Upper lobe of right lung (tissue), 1 donor: Measurements from ENCODE around the gene CGB7. TPM values are rescaled to one million over a fixed set of nuclear protein-coding genes. Genes with fewer than 3 reads are reported as not detected.

Experiments
- ATAC-seq: fragments of 200-7000 bp; cut with Tn5 transposase; one replicate; pipeline ENCODE4 v1.9.1; 2020; ENCODE audit warnings: mild to moderate bottlenecking, moderate library complexity
- DNase-seq: peaks from one replicate; pipeline ENCODE4 v3.0.0-alpha.2; 2020
- H3K27ac ChIP-seq: fragments of 200-600 bp; one replicate; pipeline ENCODE4 v1.8.0; 2022
- H3K27me3 ChIP-seq: fragments of 200-600 bp; one replicate; pipeline ENCODE4 v1.8.0; 2022; ENCODE audit warnings: mild to moderate bottlenecking
- H3K36me3 ChIP-seq: fragments of 200-600 bp; one replicate; pipeline ENCODE4 v1.8.0; 2022
- H3K4me1 ChIP-seq: fragments of 200-600 bp; one replicate; pipeline ENCODE4 v1.8.0; 2022
- H3K4me3 ChIP-seq: fragments of 200-600 bp; one replicate; pipeline ENCODE4 v1.8.0; 2022; ENCODE audit warnings: mild to moderate bottlenecking
- H3K9me3 ChIP-seq: fragments of 200-600 bp; one replicate; pipeline ENCODE4 v1.8.0; 2022
- CTCF ChIP-seq: fragments of 200-600 bp; IDR thresholded peaks from one replicate; pipeline ENCODE4 v1.8.0; 2022; ENCODE audit warnings: antibody characterized with exemption
- intact Hi-C: fragments of 100-400 bp; cut with DNase I; formaldehyde crosslinking; loops from one replicate; pipeline ENCODE4 v1.11.0; 2022
- total RNA-seq: library from RNA; stranded (reverse); fragmentation: NEBNext Ultra II Directional; extraction: Animal tissue kit (Norgen Biotek cat#: 25700); gene quantifications from one replicate; pipeline ENCODE4 v1.2.1, GENCODE V29; 2021
- donor health status: DM: no; HTN: yes; CAD: no; lungs with severe emphysema.

Gene CGB7
- total RNA-seq, 1 donor from 2014 or later: 0.43 TPM

GRCh38 chr19:49070416-49070815, 12.9 kb upstream of the CGB7 start:
- no peak for DNase-seq
- no peak for TF ChIP-seq CTCF
- H3K4me1 ChIP-seq: no peaks in the 10 kb centered on the region
- intact Hi-C loops: no loop called here
- peaks cover 73% of the 10 kb centered on the region for H3K27me3 ChIP-seq
- H3K9me3 ChIP-seq: no peaks in the 10 kb centered on the region
- no peaks in the 10 kb centered on the region for H3K36me3 ChIP-seq
- H3K4me3 ChIP-seq: no peak overlapping the region
- H3K27ac ChIP-seq: no peak overlapping the region
- ATAC-seq: no peak

- Histone ChIP-seq H3K36me3 (no peaks in the 10 kb centered on the region), H3K9me3 (no peaks in the 10 kb centered on the region), H3K4me1 (peaks cover 3% of the 10 kb centered on the region), H3K27ac (no peak overlapping the region), H3K4me3 (no peak overlapping the region), H3K27me3 (peaks cover 79% of the 10 kb centered on the region)
- TF ChIP-seq CTCF: no peak
- no peak for ATAC-seq
- intact Hi-C loops: no loop called here
- DNase-seq: no peak
These were observed 11.5 kb upstream of the CGB7 start for GRCh38 chr19:49069026-49069425.

GRCh38 chr19:49067554-49067953, 10.0 kb upstream of the CGB7 start:
- intact Hi-C loops: no loop called here
- peaks cover 3% of the 10 kb centered on the region for H3K4me1 ChIP-seq
- no peaks in the 10 kb centered on the region for H3K36me3 ChIP-seq
- H3K4me3 ChIP-seq: no peak overlapping the region
- ATAC-seq (no peak), DNase-seq (no peak)
- H3K27me3 ChIP-seq: peaks cover 72% of the 10 kb centered on the region
- no peaks in the 10 kb centered on the region for H3K9me3 ChIP-seq
- H3K27ac ChIP-seq: no peak overlapping the region
- no peak for TF ChIP-seq CTCF

GRCh38 chr19:49065905-49066512, 8.5 kb upstream of the CGB7 start:
- ATAC-seq (no peak), DNase-seq (no peak)
- H3K27me3 ChIP-seq: peaks cover 70% of the 10 kb centered on the region
- no peaks in the 10 kb centered on the region for H3K36me3 ChIP-seq
- TF ChIP-seq CTCF: no peak
- H3K9me3 ChIP-seq: no peaks in the 10 kb centered on the region
- no peak overlapping the region for H3K4me3 ChIP-seq
- intact Hi-C loops: no loop called here
- H3K4me1 ChIP-seq: peaks cover 3% of the 10 kb centered on the region
- no peak overlapping the region for H3K27ac ChIP-seq

- DNase-seq (no peak), ATAC-seq (peak; percentile 79)
- H3K4me3 ChIP-seq: peak within 1 kb of the TSS; percentile 26
- intact Hi-C loops: no loop called here
- TF ChIP-seq CTCF: no peak
- peaks cover 60% of the 10 kb centered on the region for H3K27me3 ChIP-seq
- H3K4me1 ChIP-seq: peaks cover 3% of the 10 kb centered on the region
- no peaks in the 10 kb centered on the region for H3K9me3 ChIP-seq
- no peaks in the 10 kb centered on the region for H3K36me3 ChIP-seq
- no peak within 1 kb of the TSS for H3K27ac ChIP-seq
These were observed 7.4 kb upstream of the CGB7 start, which contains the start of gene NTF4 for GRCh38 chr19:49064768-49065611. Gene NTF4 (minus strand): TSS chr19:49064818. CDS start chr19:49061997, 2,821 bp downstream.
